Thoracic aorta (tissue), 2 donors: ENCODE results near the gene CRHR2. TPM values are rescaled to one million over a fixed set of nuclear protein-coding genes. Genes with fewer than 3 reads are reported as not detected.

ENCODE experiments used
- ATAC-seq: fragments of 150-250 bp; one replicate; pipeline ENCODE4 v1.8.0; 2017; ENCODE audit warnings: low read depth; ENCODE audit not compliant: insufficient number of reproducible peaks, low FRiP score
- DNase-seq: peaks from one replicate; pipeline ENCODE4 v3.0.0-alpha.2; 2020; ENCODE audit warnings: low spot score
- H3K27ac ChIP-seq, 2 donors: fragments of 200-600 bp; sonication (generic); 1 replicate in 1 of 2; 2 replicates in 1 of 2; pipeline ENCODE4 v1.5.1; 2016; ENCODE audit warnings: mild to moderate bottlenecking in 2 of 2, moderate library complexity in 2 of 2
- H3K27me3 ChIP-seq: fragments of 200-600 bp; sonication (generic); replicated peaks from 2 replicates; pipeline ENCODE4 v1.6.0; 2016; ENCODE audit warnings: mild to moderate bottlenecking; ENCODE audit not compliant: insufficient read depth
- H3K36me3 ChIP-seq: fragments of 200-600 bp; sonication (generic); one replicate; pipeline ENCODE4 v1.5.1; 2016
- H3K4me1 ChIP-seq, 2 donors: fragments of 200-600 bp; sonication (generic); 1 replicate in 1 of 2; 2 replicates in 1 of 2; pipeline versions ENCODE4 v1.5.1 to v1.6.0; 2016; ENCODE audit warnings: low read depth in 2 of 2, mild to moderate bottlenecking in 1 of 2; ENCODE audit not compliant: control insufficient read depth in 1 of 2
- H3K4me3 ChIP-seq: fragments of 200-600 bp; sonication (generic); 2 replicates; pipeline ENCODE4 v1.5.1; 2016; ENCODE audit warnings: mild to moderate bottlenecking
- H3K9me3 ChIP-seq: fragments of 200-600 bp; sonication (generic); 2 replicates; pipeline ENCODE4 v1.5.1; 2016
- total RNA-seq, 2 donors: library from RNA; depleted of rRNA; stranded (reverse); fragments of >200 nt; gene quantifications; one replicate each; pipeline versions ENCODE4 v1.1.0 to v1.2.3, GENCODE V29; 2016
- TF ChIP-seq, protein P1 (sequence below): fragments of 200-600 bp; sonication (generic); IDR thresholded peaks from one replicate; pipeline ENCODE4 v1.5.1; 2019; ENCODE audit warnings: antibody characterized with exemption

CRHR2 gene
- total RNA-seq, 2 donors from 2014 or later, result 0.21 TPM; not detected in 1

DNA sequence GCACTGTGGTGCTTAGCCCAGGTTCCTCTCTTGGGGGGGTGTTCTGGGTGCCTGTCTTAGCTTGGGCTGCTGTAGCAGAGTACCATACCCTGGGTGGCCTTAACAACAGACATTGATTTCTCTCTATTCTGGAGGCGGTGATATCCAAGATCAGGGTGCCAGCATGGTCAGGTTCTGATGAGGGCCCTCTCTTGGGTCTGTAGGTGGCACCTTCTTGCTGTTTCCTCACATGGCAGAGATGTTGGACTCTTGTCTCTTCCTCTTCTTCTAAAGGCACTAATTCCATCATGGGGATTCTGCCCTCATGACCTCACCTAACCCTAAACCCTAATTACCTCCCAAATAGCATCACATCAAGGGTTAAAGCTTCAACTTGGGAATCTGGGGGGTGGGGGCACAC, 19.9 kb upstream of the CRHR2 start:
- no peak for ATAC-seq
- TF ChIP-seq, protein P1, sequence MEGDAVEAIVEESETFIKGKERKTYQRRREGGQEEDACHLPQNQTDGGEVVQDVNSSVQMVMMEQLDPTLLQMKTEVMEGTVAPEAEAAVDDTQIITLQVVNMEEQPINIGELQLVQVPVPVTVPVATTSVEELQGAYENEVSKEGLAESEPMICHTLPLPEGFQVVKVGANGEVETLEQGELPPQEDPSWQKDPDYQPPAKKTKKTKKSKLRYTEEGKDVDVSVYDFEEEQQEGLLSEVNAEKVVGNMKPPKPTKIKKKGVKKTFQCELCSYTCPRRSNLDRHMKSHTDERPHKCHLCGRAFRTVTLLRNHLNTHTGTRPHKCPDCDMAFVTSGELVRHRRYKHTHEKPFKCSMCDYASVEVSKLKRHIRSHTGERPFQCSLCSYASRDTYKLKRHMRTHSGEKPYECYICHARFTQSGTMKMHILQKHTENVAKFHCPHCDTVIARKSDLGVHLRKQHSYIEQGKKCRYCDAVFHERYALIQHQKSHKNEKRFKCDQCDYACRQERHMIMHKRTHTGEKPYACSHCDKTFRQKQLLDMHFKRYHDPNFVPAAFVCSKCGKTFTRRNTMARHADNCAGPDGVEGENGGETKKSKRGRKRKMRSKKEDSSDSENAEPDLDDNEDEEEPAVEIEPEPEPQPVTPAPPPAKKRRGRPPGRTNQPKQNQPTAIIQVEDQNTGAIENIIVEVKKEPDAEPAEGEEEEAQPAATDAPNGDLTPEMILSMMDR, result no peak
- DNase-seq, result no peak
- no peaks in the 10 kb centered on the region for H3K36me3 ChIP-seq
- no peaks in the 10 kb centered on the region for H3K9me3 ChIP-seq
- no peak overlapping the region for H3K27ac ChIP-seq
- H3K27me3 ChIP-seq, result no peaks in the 10 kb centered on the region
- no peak overlapping the region for H3K4me3 ChIP-seq
- no peaks in the 10 kb centered on the region for H3K4me1 ChIP-seq

DNA sequence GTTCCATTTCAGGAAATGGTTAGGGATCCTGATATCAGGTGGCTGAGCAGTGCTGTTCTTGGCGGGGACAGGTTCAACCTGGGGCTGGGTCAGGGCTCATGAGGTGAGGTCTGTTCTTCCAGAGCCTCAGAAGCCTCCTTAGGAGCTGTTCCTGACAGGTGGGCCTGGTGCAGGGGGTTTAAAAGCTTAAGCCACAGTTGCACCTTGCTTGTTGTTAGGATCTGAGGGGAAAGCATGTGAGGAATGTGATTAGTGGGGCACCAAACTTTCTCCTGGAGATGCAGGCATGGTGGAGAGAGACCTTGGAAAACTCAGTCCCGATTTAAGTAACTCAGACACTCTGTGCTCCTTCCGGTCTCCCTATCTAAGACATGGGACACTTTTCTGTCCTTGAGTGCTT, 18.7 kb upstream of the CRHR2 start:
- Histone ChIP-seq H3K4me3 (no peak overlapping the region), H3K9me3 (no peaks in the 10 kb centered on the region), H3K36me3 (no peaks in the 10 kb centered on the region), H3K4me1 (no peaks in the 10 kb centered on the region), H3K27me3 (no peaks in the 10 kb centered on the region), H3K27ac (no peak overlapping the region)
- TF ChIP-seq, protein P1, result no peak
- ATAC-seq (no peak), DNase-seq (no peak)

DNA sequence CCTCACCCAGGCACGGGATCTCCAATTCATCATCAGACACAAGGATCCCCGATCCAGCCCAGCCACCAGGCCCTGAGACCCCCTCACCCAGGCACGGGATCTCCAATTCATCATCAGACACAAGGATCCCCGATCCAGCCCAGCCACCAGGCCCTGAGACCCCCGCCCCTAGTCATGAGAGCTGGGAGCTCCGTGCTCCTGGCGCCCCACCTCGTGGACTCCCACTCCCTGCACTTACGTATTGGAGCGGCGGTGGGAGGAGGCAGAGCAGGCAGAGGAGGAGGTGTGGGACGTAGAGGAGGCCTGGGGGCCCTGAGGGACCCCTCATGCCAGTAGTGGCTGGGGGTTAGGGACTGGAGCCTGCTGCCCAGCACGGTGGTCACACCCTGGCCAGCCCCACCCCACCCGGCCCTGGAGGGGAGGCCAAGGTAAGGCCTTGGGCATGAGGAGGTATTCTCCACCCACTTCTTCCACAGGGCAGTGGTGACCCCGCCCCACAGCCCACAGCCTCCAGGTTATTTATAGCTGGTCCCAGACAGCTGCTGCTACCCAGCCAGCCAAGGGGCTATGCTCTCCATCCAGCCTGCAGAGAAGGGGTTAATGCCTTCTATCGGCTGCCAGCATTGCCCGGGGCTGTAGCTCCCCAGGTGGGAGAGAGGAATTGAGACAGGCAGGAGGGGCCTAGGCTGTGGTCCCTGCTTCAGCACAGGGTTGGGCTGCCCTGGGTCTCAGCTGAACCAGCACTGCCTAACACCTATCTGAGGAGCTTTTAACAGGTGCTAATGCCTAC, 17.6 kb upstream of the CRHR2 start:
- no peaks in the 10 kb centered on the region for H3K36me3 ChIP-seq
- ATAC-seq (no peak), DNase-seq (no peak)
- no peak overlapping the region for H3K27ac ChIP-seq
- no peaks in the 10 kb centered on the region for H3K27me3 ChIP-seq
- H3K4me1 ChIP-seq, result no peaks in the 10 kb centered on the region
- TF ChIP-seq, protein P1, result no peak
- H3K9me3 ChIP-seq, result no peaks in the 10 kb centered on the region
- H3K4me3 ChIP-seq, result no peak overlapping the region

DNA sequence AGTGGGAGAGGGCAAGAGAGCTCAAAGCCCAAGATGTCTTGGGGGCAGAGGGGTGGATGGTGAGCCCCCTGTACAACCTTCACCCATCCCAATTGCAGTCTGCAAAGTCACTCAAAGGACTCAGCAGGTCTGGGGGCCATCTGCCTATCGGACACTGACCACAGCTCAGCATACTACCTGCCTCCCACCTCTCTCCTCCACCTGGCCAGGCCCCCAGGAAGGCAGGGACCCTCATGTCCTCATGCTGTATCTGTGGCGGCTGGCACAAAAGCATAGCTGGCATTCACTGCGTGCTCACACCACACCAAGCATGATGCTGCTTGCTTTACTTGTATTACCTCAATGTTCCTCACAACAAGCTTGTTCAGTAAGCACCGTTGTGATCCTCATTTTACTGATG, 16.2 kb upstream of the CRHR2 start:
- no peak overlapping the region for H3K27ac ChIP-seq
- no peak for DNase-seq

DNA sequence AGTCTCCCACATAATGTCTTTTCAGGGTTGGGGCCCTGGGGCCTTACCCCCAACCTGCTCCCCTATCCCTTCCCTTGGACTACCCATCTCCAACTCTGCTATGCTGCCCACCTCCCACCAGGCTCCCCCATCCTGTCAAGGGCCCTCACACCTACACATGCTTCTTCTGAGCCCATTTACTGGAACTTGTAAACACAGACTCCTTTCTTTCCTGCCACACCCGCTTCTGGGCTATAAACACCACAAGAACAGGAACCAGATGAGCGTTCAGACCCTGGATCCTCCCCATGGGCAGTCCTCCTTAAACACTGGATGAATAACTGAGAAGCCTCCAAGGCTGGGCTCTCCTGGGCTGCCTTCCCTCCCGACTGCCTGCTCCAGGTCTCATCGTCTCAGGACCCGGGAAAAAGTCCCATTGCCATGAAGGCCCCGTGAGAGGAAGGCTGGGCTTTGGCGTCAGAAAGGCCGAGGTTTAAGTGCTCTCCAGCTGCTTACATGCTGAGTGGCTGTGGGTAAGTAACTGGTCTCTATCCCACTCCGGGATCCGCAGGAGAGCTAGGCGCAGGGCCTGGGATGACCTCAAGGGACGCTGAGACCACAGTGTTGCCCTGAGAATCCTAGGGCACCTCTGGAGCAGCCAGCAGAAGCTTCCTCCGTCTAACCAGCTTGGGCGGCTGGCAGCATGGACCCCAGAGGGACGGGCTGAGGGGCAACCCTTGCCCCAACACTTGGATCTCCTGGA, 15.6 kb upstream of the CRHR2 start:
- TF ChIP-seq, protein P1, result no peak
- H3K4me3 ChIP-seq, result no peak overlapping the region
- no peaks in the 10 kb centered on the region for H3K27me3 ChIP-seq
- H3K4me1 ChIP-seq, result no peaks in the 10 kb centered on the region
- H3K9me3 ChIP-seq, result no peaks in the 10 kb centered on the region
- no peak overlapping the region for H3K27ac ChIP-seq
- no peak for DNase-seq
- ATAC-seq, result no peak
- no peaks in the 10 kb centered on the region for H3K36me3 ChIP-seq

More for the DNA sequence above, 16.2 kb upstream of the CRHR2 start:
- Histone ChIP-seq H3K36me3 (no peaks in the 10 kb centered on the region), H3K9me3 (no peaks in the 10 kb centered on the region), H3K4me1 (no peaks in the 10 kb centered on the region), H3K27me3 (no peaks in the 10 kb centered on the region), H3K4me3 (no peak overlapping the region)
- TF ChIP-seq, protein P1, result no peak
- no peak for ATAC-seq
